ENCODE data around the gene HECTD3.
"Not testable (repeated sequence)": the region's sequence is repeated elsewhere in the genome, so short reads cannot be mapped to it uniquely, and the experiment has no call there.

DNA sequence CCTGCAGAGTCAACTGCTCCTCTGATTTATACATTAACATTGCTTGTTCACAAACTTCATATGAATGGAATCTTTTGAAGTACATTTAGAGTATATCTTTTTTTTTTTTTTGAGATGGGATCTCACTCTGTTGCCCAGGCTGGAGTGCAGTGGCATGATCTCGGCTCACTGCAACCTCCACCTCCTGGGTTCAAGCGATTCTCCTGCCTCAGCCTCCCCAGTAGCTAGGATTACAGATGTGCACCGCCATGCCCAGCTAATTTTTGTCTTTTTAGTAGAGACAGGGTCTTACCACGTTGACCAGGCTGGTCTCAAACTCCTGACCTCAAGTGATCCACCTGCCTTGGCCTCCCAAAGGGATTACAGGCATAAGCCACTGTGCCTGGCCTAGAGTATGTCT is 33.8 kb downstream of the HECTD3 start:
- not testable (repeated sequence) for TF ChIP-seq EZH2 (IDR thresholded peaks at IDR 0.05; ENCODE audit: borderline replicate concordance, low read depth, low read length, poor library complexity, severe bottlenecking); CTCF (conservative IDR thresholded peaks at IDR 0.05; ENCODE audit: low read depth, low read length)

All from A673 (cell line).